HG03432 (cell line): ENCODE measurements around the gene RBX1.
"Not testable (repeated sequence)": the region's sequence is repeated elsewhere in the genome, so short reads cannot be mapped to it uniquely, and the experiment has no call there.

Experiments used
- ATAC-seq: cut with Tn5 transposase; IDR thresholded peaks from one replicate; pipeline ENCODE4 v1.9.1; 2021; ENCODE audit warnings: mild to moderate bottlenecking, moderate library complexity; ENCODE audit not compliant: unreplicated experiment

RBX1 gene

DNA sequence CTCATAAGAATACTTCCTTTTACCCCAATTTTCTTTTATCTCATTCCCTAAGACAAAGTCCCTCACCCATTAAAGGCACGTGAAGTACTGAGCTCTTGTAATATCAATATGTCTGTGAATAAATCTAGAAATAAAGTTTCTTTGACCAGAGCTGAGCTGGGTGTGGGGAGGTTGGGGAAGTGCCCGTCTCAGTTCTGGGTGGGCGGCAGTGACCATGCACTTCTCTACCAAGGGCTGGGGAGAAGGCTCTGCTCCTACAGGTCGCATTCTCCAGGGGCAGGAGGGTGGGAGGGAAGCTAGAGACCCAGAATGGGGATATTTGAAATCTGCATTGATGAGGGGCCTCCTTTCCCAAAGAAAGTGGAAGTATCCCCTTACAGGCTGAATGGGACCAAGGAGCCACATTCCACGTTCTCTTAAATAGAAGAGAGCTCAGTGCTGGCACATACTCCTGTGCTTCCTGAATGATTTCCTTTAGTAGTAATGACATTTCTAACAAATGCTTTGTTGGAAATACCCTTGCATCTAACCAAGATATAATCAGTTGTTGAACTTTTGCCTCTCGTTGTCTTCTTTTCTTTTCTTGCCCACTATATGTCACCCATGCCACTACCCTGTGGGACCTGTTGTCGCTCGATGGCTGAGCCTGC is 16.1 kb downstream of the RBX1 start:
- no peak for ATAC-seq

DNA sequence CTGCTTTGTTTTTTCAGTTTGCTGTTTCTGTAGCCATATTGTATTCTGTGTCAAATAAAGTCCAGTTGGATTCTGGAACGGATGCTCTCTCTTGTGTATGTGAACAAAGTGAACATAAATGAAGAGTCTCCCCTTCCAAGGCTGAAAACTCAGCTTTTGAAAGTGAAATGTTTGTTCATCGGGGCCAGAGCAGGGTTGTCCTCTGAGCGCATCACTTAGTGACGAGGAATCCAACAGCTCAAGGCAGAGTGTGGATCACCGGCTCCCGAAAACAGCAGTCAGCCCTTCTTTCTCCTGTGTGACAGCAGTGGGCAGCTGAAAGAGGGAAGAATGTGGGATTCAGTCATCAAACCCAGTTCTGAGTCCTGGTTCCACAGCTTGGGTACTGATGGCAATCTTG is 21.4 kb downstream of the RBX1 start:
- no peak for ATAC-seq

DNA sequence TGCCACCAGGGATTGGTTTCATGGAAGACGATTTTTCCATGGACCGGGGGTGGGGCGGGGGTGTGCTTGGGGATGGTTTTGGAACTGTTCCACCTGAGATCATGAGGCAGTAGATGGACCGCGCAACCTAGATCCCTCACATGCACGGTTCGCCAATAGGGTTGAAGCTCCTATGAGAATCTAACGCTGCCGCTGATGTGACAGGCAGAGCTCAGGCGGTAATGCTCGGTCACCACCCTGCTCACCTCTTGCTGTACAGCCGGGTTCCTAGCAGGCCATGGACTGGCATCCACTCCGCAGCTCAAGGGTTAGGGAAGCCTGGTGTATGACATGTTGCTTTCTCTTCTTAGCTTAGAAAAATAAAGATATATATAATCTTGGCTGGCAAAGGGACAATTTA is 22.0 kb downstream of the RBX1 start:
- ATAC-seq = no peak

DNA sequence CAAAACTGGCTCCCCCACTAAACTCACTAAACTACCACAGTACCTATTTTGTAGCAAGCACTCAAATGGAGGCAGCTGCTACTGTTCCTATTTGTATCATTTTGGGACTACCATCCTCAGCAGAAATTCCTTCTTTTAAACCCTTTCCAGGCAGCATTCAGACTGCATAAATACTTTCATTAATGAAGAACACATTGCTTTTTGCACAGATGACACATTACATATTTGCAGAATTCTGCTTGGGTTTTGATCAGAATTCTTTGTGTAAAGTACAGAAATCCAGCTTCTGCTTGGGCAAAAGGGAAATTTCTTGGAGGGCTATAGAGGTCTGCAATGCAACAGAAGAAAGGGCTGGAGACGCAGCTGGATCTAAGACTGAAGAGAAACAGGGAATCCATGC is 24.2 kb downstream of the RBX1 start:
- ATAC-seq = no peak

DNA sequence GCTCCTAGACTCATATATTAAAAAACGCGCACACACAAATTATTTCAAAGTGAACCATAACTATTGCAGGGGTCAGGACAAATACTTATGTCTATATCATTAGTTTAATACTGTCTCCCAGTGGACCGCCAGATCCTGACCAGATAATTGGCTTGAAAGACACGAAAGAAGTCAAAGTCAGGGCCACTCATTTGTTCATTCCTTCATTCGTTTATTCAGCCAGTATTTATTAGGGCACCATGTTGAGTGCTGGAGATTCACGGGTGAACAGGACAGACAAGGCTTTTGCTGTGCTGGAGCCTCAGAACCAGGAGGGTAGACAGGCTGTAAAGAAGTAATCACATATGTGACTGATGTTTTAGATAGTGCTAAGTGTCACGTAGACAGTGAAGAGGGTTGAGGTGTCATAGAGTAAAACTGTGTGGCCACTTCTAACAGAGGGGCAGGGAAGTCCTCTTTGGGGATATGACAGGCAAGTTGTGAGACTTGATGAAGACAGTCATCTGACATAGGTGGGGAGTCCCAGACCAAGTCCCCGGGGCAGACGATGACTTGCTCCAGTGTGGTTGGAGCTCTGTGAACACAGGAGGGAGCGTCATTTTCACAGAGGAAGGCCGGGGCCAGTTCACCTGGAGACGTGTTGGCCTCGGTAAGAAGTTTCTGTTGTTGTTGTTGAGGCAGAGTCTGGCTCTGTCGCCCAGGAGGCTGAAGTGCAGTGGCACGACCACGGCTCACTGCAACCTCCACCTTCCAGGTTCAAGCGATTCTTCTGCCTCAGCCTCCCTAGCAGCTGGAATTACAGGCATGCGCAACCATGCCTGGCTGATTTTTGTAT is 25.9 kb downstream of the RBX1 start:
- no peak for ATAC-seq

DNA sequence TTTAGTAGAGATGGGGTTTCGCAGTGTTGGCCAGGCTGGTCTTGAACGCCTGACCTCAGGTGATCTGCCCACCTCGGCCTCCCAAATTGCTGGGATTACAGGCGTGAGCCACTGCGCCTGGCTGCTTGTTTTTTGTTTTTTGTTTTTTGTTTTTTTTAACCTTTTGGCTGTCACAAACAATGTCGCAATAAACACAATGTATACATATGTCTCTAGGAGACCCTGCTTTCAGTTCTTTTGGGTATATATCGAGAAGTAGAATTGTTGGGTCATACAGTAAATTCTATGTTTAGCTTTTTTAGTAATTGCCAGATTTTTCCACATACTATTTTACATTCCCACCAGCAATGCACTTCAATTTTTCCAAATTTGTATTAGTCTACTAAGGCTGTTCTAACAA is 28.0 kb downstream of the RBX1 start:
- no peak for ATAC-seq

DNA sequence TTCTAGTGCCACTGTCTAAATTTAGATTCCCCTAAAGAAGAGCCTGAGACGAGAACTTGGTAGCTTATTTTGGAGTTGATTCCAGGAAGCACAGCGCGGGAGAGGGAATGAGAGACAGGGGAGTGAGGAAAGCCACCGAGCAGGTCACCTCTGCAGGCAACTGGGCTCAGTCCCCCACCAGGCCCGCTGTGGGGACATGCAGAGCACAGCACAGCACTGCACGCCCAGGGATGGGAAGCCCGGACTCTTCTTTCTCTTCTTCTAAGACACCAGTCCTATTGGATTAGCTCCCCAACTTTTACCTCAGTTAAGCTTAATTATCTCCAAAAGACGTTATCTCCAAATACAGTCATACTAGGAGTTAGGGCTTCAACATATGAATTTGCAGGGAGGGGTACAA is 28.7 kb downstream of the RBX1 start:
- ATAC-seq = no peak

DNA sequence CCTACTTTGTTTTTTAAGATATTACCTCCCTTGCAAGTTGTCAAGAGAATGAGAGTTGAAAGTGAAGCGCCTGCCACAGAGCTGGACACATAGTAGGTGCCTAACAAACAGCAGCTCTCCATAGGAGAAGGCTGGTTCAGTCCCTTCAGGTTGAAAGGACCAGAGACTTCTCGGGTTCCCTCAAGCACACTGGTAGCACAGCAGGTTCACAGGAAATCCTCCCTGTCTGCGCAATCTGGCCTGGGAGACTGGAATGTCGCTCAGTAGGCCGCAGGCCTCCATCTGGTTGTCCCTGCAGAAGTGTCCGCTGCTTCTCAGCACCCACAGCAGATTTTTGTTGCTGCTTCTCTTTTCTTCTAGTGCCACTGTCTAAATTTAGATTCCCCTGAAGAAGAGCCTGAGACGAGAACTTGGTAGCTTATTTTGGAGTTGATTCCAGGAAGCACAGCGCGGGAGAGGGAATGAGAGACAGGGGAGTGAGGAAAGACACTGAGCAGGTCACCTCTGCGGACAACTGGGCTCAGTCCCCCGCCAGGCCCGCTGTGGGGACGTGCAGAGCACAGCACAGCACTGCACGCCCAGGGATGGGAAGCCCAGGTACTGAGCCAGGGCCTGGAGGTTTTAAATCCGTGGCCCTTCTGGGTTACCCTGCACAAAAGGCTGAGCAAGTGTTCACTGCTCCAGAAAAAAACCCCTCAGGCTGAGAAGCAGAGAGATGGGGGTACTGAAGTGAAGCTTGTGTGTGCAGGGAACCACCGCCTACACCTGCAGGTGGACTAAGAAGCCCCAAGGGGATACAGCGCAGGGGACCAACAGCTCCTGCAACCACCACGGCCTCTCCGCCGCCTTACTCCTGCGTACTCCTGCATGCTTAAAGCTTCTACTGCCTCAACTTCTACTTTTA is 31.6 kb downstream of the RBX1 start:
- no peak for ATAC-seq

DNA sequence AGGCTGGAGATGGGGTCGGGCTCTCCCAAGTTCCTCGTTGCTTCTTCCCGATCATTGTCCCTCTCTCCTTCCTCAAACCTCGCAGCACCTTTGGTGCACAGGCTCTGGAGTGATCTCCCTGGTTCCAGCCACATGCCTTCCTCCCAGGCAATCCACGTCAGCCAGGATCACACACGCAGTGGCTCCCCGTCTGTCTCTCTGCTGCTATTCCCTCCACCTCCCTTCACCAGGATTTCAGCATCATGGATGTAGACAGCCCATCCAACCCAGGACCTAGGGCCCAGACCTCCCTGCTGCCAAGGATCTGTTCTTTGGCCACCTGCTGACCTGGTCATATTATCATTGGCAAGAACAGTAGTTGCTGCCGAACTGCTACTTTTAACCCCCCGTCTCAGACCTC is 40.1 kb downstream of the RBX1 start:
- ATAC-seq = no peak

DNA sequence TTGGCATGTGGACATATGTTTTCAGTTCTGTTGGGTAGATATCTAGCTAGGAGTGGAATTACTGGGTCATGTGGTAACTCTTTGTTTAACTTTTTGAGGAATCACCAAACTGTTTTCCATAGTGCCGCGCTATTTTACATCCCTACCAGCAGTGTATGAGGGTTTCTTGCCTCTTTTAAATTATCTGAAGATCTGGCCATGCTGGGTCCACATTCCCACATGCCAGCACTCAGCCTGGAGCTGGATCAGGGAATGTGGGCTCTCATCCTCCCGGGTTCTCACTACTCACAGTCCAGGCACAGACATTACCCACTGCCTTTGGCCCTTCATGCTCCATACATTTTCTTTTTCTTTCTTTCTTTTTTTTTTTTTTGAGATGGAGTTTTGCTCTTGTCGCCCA is 44.6 kb downstream of the RBX1 start:
- no peak for ATAC-seq

DNA sequence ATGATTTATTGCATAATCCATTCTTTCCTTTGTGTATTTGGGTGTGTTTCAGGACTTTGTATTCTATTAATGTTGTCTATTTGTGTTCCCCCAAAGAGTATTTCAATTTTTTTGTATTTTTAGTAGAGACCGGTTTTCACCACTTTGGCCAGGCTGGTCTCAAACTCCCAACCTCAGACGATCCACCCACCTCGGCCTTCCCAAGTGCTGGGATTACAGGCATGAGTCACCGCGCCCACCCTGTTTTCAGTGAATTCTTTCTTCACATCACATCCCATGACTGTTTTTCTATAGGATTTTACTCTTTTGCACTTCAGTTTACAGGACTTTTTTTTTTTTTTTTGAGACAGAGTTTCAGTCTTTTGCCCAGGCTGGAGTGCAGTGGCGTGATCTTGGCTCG is 46.3 kb downstream of the RBX1 start:
- ATAC-seq = no peak

DNA sequence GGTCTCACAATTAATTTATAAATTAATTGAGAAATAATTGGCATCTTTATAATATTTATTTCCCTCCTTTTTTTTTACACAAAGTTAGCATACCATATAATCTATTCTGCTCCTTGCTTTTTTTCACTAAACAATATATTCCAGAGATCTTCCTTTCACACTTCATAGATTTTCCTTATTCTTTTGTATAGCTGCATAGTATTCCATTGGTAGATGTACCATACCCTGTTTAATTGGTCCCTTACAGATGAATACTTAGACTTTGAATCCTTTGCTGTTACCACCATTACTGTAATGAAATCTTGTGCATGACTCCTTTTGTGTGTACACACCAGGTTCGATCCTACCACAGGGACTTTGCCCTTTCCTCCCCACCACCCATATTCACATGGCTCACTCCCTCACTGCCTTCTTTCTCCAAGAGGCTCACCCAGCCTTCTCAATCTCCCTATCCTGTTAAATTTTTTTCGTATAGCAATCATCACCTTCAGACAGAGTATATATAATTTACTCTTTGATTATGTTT is 48.9 kb downstream of the RBX1 start:
- no peak for ATAC-seq

DNA sequence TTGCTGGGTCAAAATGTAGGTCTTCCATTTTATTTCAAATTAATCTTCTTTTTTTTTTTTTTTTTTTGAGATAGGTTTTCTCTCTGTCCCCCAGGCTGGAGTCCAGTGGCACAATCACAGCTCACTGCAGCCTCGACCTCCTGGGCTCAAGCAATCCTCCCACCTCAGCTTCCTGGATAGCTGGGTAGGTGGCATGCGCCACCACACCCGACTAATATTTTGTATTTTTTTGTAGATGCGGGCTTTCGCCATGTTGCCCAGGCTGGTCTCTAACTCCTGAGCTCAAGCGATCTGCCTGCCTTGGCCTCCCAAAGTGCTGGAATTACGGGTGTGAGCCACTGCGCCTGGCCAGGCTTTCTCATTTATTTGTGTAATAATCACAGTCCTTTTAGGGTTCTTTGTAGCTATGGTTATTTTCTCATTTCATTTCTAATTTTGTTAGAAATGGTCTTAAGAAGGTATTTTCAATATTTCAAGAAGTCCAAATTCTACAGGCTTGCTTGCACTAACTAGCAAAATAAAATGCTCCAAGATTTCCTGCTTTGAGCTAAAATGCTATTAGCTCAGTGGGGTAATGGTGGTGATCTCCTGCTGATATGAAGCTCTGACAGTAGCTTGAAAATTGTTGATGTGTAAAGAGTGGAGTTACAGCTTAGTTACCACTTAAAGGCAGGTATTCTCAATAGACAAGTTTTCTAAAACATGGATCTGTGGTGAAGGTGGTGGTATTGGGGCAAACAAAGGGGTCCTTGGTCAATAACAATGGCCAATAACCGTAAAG is 50.0 kb downstream of the RBX1 start:
- ATAC-seq = no peak

DNA sequence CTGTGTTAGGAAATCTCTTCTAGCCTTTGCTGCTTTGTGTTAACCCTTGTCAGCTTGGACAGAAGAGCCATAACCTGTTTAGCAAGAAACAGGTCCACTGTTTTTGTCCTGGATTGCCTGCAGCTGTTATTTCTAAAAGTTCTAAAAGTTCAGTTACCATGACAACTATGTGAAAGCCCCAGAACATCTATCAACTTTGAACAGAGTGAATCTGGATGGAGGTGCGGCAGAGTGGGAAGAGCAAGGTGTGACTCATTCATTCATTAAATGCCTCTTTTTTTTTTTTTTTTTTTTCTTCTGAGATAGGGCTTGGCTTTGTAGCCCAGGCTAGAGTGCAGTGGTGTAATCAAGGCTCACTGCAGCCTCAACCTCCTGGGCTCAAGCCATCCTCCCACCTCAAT is 50.5 kb downstream of the RBX1 start:
- no peak for ATAC-seq

DNA sequence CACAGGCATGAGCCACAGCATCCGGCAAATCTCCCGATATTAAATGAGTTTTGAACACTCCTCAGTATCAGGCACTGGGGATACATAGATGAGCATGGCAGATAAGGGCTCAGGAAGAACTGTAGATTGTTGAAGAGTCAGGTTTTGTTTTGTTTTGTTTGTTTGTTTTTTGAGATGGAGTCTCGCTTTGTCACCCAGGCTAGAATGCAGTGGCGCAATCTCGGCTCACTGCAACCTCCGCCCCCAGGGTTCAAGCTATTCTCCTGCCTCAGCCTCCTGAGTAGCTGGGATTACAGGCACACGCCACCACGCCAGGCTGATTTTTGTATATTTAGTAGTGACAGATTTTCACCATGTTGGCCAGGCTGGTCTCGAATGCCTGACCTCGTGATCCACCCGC is 51.2 kb downstream of the RBX1 start:
- ATAC-seq = not testable (repeated sequence)

DNA sequence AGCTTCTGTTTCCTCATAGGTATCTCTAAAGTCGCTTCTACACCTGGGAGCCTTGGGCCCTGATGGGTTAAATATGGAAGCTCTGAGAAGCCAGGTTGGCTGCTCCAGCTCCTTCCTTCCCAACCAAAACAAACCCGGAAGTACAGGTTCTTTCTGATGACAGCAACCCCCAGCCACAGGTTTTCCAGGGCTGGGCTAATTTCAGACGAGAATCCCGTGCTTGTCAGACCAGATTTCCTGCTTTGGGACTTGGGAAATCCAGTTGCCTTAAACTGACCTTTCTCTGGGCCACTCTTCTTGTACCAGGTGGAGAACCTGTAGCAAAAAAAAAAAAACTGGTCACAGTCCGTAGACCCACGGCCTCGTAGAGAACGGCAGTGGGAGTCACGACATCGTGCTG is 51.9 kb downstream of the RBX1 start:
- ATAC-seq = no peak

DNA sequence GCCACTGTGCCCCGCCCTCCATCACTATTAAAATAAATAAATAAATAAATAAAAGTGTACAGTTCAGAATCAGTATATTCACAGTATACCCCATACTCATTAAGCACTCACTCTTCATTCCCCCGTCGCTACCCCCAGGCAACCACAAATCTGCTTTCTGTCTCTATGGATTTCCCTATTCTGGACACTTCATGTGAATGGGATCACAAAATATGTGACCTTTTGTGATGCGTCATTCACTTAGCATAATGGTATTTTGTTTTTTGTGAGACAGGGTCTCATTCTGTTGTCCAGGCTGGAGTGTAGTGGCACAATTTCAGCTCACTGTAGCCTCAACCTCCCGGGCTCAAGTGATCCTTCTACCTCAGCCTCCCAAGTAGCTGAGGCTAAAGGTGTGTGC is 52.8 kb downstream of the RBX1 start:
- ATAC-seq = no peak

DNA sequence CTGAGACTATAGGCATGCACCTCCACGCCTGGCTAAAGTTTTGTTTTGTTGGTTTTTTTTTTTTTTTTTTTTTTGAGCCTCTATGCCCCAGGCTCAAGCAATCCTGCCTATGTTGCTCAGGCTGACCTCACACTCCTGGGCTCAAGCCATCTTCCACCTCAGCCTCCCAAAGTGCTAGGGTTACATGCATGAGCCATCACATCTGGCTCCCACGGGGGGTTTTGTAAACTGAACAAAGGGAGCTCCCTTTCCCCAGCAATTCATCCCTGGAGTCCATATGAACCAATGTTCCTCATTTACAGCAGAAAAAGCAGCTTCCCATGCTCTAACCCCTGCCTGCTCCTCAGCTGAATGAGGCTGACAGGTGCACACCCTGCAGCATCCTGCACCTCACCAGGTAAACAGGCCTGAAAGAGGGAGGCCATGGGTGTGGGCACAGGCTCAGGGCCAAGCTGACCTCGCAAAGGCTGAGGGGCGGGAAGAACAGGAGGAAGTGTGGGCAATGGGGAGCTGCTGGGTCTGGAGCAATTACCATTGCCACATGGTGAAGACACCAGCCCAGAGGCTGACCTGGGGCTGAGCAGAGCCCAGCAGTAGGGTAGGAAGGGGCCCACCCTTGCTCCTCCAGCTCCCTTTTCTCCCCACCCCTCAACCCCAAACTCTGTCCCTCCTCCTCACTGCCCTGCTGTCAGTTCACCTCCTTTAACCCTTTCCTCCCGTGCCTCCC is 58.2 kb downstream of the RBX1 start:
- ATAC-seq = no peak

DNA sequence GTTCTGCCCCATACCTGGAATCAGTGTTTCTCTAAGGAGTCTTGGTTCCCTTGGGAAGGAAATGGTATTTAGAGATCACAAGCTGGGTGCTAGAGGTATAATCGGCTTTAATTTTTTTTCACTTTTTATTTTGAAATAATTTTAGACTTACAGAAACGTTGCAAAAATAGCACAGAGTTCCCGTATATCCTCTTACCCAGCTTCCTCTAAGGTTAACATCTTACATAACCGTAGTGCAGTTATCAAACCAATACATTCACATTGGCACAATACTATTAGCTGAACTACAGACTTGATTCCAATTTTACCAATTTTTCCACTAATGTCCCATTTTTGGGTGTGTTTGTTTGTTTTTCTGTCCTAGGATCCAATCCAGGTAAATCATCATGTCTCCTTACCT is 63.8 kb downstream of the RBX1 start:
- ATAC-seq = no peak

DNA sequence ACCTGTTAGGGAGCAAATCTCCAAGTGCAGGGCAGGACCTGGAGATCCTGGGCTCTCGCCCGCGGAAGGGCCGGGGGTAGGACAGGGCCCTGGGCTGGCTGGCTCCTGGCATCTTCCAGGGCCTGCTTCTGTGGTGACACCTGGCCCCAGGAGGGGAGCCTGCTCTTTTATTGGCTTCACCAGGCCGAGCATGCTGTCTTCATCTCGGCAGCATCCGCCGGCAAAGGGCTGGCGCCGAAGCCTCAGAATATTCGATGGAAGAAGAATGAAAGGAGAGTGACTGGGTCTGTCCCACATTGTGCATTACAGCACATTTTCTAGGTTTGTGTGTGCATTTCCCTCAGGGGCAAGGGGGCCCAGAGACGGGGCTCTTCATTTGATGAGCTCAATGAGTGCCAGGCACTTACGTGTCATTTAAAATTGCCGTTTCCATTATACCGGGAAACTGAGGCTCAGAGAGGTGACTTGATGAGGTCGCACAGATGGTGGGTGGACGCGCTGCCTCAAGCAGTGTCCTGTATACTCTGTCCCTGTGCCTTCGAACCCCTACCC is 70.0 kb downstream of the RBX1 start:
- ATAC-seq = no peak
